Gastrocnemius medialis (tissue), 4 donors: Measurements from ENCODE around the gene NOS1AP. TPM values are rescaled to one million over a fixed set of nuclear protein-coding genes. Genes with fewer than 3 reads are reported as not detected.

Source experiments
- ATAC-seq, 2 donors: fragments of 150-250 bp; one replicate each; pipeline ENCODE4 v1.9.1; 2016
- DNase-seq, 2 donors: peaks; one replicate each; pipeline ENCODE4 v3.0.0-alpha.2; 2019
- H3K27ac ChIP-seq, 4 donors: fragments of 200-600 bp; sonication (generic); 1 replicate in 1 of 4; 2 replicates in 3 of 4; pipeline ENCODE4 v1.5.1; 2016 to 2018; ENCODE audit warnings: mild to moderate bottlenecking in 2 of 4, moderate library complexity in 1 of 4
- H3K27me3 ChIP-seq, 3 donors: fragments of 200-600 bp; sonication (generic) in 2 of 3; 1 replicate in 1 of 3; 2 replicates in 2 of 3; pipeline versions ENCODE4 v1.5.1 to v1.6.0; 2016 to 2019; ENCODE audit warnings: mild to moderate bottlenecking in 1 of 3, moderate library complexity in 1 of 3
- H3K36me3 ChIP-seq, 2 donors: fragments of 200-600 bp; sonication (generic) in 1 of 2; one replicate each; pipeline ENCODE4 v1.5.1; 2017 to 2018
- H3K4me1 ChIP-seq, 2 donors: fragments of 200-600 bp; sonication (generic) in 1 of 2; one replicate each; pipeline ENCODE4 v1.5.1; 2016 to 2017; ENCODE audit warnings: mild to moderate bottlenecking in 2 of 2
- H3K4me3 ChIP-seq, 4 donors: fragments of 200-600 bp; sonication (generic) in 3 of 4; 1 replicate in 1 of 4; 2 replicates in 3 of 4; pipeline ENCODE4 v1.5.1; 2016 to 2019; ENCODE audit warnings: mild to moderate bottlenecking in 2 of 4
- H3K9me3 ChIP-seq, 3 donors: fragments of 200-600 bp; sonication (generic) in 2 of 3; 1 replicate in 1 of 3; 2 replicates in 2 of 3; pipeline ENCODE4 v1.5.1; 2016 to 2019
- POLR2A ChIP-seq, 2 donors: fragments of 450-650 bp; IDR thresholded peaks; one replicate each; pipeline ENCODE4 v1.6.1; 2017; ENCODE audit warnings: antibody characterized with exemption in 2 of 2, mild to moderate bottlenecking in 2 of 2, moderate library complexity in 2 of 2
- in situ Hi-C, 4 donors: fragments of 200-750 bp; cut with MboI; loops; one replicate each; pipeline versions ENCODE4 v1.15.0 to v1.8.0; 2017; ENCODE audit warnings: low sequenced_read_pairs in 4 of 4
- intact Hi-C: fragments of 100-400 bp; cut with DNase I; formaldehyde crosslinking; loops from one replicate; pipeline ENCODE4 v1.15.1; 2023; ENCODE audit warnings: low total_unique reads
- total RNA-seq, 4 donors: library from RNA; depleted of rRNA; stranded (reverse); fragments of >200 nt; gene quantifications; one replicate each; pipeline versions ENCODE4 v1.1.0 to v1.2.3, GENCODE V29; 2016
- TF ChIP-seq, protein P1 (sequence below), 5 experiments: fragments of 450-650 bp in 3 of 5; fragments of 200-600 bp in 2 of 5; sonication (generic) in 2 of 5; IDR thresholded peaks in 4 of 5; conservative IDR thresholded peaks in 1 of 5; 1 replicate in 4 of 5; 2 replicates in 1 of 5; pipeline ENCODE4 v1.5.1; 2016 to 2019; ENCODE audit warnings: antibody characterized with exemption in 5 of 5, mild to moderate bottlenecking in 3 of 5, moderate library complexity in 3 of 5

The NOS1AP gene
- total RNA-seq, 4 donors from 2014 or later: 0.20 to 0.40 (median 0.25) TPM

DNA sequence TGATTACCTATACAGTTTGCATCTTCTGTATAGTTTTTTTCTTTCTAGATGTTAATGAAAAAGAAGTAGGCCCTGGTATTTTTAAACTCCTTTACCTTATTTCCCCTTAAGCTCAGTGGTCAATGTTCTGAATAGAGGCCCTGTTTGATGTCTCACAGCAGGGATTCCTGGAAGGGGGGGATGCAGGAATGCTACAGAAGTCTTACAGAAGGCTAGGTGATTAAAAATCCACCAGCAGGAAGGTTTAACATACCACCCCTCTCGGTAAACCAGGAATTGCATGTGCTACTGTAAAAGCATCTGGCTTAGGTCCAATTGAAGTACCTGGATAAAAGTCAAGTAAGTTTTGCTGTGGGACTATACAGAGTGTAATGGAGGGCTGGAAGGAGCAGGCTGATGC, 78.3 kb downstream of the NOS1AP start:
- Histone ChIP-seq H3K27me3 (peaks cover 0 to 3% (median 0%) of the 10 kb centered on the region in 3 donors), H3K4me1 (no peaks in the 10 kb centered on the region), H3K9me3 (no peaks in the 10 kb centered on the region), H3K4me3 (no peak overlapping the region), H3K27ac (no peak overlapping the region), H3K36me3 (no peaks in the 10 kb centered on the region)
- ATAC-seq (no peak), DNase-seq (no peak)
- intact Hi-C loops: no loop called here
- TF ChIP-seq, protein P1, sequence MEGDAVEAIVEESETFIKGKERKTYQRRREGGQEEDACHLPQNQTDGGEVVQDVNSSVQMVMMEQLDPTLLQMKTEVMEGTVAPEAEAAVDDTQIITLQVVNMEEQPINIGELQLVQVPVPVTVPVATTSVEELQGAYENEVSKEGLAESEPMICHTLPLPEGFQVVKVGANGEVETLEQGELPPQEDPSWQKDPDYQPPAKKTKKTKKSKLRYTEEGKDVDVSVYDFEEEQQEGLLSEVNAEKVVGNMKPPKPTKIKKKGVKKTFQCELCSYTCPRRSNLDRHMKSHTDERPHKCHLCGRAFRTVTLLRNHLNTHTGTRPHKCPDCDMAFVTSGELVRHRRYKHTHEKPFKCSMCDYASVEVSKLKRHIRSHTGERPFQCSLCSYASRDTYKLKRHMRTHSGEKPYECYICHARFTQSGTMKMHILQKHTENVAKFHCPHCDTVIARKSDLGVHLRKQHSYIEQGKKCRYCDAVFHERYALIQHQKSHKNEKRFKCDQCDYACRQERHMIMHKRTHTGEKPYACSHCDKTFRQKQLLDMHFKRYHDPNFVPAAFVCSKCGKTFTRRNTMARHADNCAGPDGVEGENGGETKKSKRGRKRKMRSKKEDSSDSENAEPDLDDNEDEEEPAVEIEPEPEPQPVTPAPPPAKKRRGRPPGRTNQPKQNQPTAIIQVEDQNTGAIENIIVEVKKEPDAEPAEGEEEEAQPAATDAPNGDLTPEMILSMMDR (IDR thresholded peaks at IDR 0.05 in 4 of 5, conservative IDR thresholded peaks at IDR 0.05 in 1 of 5): no peak
- no peak for TF ChIP-seq POLR2A (IDR thresholded peaks at IDR 0.05)
- in situ Hi-C loops: no loop called here

DNA sequence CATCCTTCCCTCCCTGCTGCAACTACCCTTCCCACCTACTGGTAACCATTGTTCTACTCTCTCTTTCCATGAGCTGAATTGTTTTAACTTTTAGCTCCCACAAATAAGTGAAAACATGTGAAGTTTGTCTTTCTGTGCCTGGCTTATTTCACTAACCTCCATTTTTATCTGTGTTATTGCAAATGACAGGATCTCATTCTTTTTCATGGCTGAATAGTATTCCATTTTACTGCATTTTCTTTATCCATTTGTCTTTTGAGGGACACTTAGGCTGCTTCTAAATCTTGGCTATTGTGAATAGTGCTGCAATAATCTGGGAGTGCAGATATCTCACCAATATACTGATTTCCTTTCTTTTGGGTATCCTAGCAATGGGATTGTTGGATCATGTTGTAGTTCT, 80.6 kb downstream of the NOS1AP start:
- intact Hi-C loops: no loop called here
- TF ChIP-seq POLR2A (IDR thresholded peaks at IDR 0.05): no peak
- TF ChIP-seq, protein P1 (IDR thresholded peaks at IDR 0.05 in 4 of 5, conservative IDR thresholded peaks at IDR 0.05 in 1 of 5): no peak
- no peak overlapping the region for H3K4me3 ChIP-seq
- H3K4me1 ChIP-seq: no peaks in the 10 kb centered on the region
- DNase-seq (no peak), ATAC-seq (no peak)
- in situ Hi-C loops: no loop called here
- peaks cover 0 to 3% (median 0%) of the 10 kb centered on the region in 3 donors for H3K27me3 ChIP-seq
- no peaks in the 10 kb centered on the region for H3K36me3 ChIP-seq
- no peak overlapping the region for H3K27ac ChIP-seq
- H3K9me3 ChIP-seq: no peaks in the 10 kb centered on the region

DNA sequence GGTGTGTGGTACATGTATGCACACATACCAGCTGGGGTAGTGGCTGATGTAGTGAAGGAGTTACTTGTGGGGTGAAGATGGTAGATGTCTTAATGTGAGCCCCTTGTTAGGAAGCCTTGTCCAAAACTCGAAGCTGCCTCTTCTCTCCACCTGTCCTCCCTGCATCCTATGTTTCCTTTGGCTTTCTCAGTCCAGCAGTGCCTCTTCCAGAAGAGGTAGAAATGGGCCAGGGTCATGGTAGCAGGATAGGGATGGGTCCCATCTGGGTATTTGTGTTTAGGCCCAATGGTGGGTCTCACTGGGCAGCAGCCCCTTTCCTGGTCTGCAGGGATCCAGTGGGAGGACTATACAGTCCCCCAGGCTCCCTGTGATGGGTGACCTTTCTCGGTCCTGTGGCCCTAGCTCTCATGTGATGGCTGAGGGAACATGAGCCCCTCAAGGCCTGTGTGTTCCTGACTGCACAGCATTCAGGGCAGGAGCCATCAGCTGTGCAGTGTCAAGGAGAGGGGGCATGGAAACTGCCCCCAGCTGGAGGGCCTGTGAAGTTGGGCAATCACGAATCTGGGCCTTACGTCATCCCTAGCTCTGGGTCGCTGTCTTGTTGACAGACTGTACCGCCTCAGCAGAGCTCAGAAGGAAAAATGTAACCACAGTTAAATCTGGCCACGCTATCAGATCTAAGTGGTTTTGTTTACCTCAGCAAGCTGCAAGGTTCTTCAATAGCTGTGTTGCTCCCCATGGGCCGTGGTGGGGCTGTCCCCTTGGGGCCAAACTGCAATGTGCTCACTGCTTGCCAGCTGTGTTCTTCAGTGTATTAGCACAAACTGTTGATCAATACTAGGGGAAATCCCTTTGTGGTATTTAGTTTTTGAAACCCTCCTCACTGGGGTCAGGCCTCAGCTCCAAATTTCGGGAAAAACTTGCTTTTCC, 82.7 kb downstream of the NOS1AP start:
- no peak overlapping the region for H3K4me3 ChIP-seq
- H3K27ac ChIP-seq: no peak overlapping the region
- intact Hi-C loops: no loop called here
- in situ Hi-C loops: no loop called here
- no peaks in the 10 kb centered on the region for H3K9me3 ChIP-seq
- no peak for TF ChIP-seq POLR2A (IDR thresholded peaks at IDR 0.05)
- TF ChIP-seq, protein P1 (IDR thresholded peaks at IDR 0.05 in 4 of 5, conservative IDR thresholded peaks at IDR 0.05 in 1 of 5): no peak
- H3K4me1 ChIP-seq: no peaks in the 10 kb centered on the region
- peaks cover 0 to 3% (median 0%) of the 10 kb centered on the region in 3 donors for H3K27me3 ChIP-seq
- ATAC-seq: no peak
- no peaks in the 10 kb centered on the region for H3K36me3 ChIP-seq
- no peak for DNase-seq

DNA sequence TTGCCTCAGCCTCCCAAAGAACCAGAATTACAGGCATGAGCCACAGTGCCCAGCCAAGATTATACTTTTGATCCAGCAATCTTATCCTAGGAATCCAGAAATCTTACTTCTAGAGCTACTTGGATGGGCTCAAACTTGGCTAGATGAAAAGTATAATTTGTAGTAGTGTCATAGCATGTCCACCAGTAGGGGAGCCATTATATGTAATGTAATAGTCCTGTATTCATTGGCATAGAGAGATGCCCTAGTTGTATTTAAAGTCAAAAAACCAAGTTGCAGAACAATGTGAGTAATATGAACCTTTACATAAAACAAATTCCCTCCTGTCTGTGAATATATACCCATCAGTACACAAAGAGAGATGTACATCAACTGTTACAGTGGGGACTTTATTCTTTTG, 83.9 kb downstream of the NOS1AP start:
- in situ Hi-C loops: no loop called here
- intact Hi-C loops: no loop called here
- no peak for DNase-seq
- Histone ChIP-seq H3K9me3 (no peaks in the 10 kb centered on the region), H3K27me3 (peaks cover 0 to 3% (median 0%) of the 10 kb centered on the region in 3 donors), H3K36me3 (no peaks in the 10 kb centered on the region), H3K4me3 (no peak overlapping the region), H3K27ac (no peak overlapping the region), H3K4me1 (no peaks in the 10 kb centered on the region)
- no peak for ATAC-seq
- TF ChIP-seq POLR2A (IDR thresholded peaks at IDR 0.05): no peak
- TF ChIP-seq, protein P1 (IDR thresholded peaks at IDR 0.05 in 4 of 5, conservative IDR thresholded peaks at IDR 0.05 in 1 of 5): no peak
